Activated CD4-positive, alpha-beta T cell treated with anti-CD3 and anti-CD28 coated beads for 24 hours (primary cell): Measurements from ENCODE around the gene MAP2K3.

Source experiments
- DNase-seq, 2 donors: peaks; one replicate each; pipeline ENCODE4 v3.0.0-alpha.2; 2020; ENCODE audit warnings: low read depth in 2 of 2

Gene MAP2K3

DNA sequence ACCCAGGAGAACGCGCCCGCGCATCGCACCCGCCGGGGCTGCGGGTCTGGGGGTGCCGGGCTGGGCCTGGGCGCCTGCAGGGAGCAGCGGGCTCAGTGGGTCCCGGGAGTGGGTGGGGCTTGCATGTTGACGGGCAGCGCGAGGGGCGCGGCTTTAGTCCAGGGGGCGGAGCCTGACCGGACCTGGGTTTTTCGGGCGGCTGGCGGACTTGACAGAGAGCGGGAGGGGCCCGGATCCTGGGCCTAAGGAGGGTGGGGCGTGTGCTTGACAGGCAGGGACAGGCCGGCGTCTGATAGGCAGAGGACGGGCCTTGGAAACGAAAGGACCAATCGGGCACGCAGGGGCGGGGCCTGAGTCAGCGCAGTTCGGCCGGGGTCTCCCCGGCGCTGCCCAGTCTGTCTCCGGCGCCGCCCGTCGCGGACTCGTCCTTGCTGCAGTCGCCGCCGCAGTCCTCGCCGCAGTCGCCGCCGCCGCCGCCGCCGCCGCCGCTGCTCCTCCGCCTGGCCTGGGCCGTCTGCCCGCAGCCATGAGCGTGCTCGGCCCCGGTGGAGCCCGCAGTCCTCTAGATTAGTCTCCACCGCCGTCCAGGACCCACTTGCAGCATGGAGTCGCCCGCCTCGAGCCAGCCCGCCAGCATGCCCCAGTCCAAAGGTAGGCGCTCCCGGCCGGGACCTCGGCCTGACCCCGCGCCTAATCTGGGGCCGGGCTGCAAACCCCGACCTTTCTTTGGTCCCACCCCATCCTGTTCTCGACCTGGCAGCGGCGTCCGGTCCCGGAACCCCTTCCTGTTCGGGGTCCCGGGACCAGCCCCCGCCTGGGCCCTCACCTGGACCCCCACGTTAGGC is at the start of gene MAP2K3:
Gene MAP2K3, plus strand, starts transcription at position 393 of the 845 bp plus-strand sequence. Its CDS starts 210 bp downstream, at position 603.
- peak; percentile 96 to 98 for DNase-seq

DNA sequence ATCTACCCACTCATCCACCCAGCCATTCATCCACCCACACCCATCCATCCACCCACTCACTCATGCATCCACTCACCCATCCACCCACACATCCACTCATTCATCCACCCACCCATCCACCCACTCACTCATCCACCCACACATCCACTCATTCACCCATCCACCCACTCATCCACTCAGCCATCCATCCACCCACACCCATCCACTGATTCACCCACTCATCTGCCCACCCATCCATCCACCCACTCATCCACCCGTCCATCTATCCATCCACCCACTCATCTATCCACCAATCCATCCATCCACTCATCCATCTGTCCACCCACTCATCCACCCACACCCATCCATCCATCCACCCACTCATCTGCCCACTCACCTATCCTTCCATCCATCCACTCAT is 48.6 kb upstream of the MAP2K3 start:
- no peak for DNase-seq

DNA sequence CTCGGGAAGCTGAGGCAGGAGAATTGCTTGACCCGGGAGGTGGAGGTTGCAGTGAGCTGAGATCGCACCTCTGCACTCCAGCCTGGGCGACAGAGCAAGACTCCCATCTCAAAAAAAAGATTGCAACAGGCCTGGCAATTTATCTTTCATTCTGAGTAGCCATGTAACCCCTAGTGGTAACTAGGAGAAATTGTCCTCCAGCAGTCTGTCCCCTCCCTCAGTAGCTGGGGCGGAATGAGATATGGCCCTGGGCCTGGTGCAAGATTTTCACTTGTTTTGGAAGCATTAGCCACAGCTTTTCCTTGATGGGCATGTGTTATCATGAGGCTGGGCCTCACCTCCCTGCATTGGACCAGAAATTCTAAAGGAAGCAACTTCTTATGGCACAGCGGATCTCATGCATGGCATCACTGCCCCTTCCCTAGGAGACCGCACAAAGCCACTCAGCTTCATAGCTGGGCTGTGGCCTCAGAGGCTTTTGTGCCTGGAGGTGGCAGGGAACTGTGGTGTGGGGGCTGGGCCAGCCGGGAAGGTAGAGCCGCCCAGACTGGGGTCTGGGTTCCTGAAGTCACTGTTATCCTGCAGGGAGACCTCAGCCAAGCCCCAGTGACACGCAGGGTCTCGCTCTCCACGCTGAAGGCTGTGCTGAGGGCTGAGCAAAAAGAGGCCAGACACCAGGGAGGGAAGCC is 44.7 kb upstream of the MAP2K3 start:
- DNase-seq, result no peak

DNA sequence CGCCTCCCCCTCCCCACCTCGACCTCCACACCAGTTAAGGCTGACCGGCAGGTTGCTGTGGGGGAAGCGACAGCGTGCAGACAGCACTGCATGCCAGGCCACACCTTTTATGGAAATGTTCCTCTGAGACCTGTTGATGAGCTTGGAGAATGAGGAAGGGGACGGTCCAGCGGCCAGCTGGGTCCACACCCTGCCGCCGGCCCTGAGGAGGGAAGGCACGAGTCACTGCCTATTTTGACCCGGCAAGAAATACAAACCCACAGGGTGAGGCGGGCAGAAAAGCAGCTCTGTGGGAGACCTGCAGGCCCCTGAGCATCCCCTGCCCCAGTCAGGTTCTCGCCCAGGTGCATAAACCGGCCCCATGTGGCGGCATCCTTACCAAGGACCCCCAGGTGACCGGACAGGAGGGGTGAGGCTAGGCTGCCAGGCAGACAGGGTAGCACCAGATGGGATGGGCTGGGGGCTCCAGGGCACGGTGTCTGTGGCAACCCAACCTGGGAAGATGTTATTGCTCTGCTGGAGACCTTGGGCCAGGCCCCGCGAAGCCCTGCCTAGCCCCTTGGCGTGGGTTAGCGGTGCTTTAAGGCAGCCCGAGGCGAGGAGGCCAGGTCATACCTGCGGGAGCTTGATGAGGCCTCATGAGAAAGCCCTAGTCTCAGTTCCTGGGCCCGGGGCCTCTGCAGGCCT is 44.0 kb upstream of the MAP2K3 start:
- no peak for DNase-seq

DNA sequence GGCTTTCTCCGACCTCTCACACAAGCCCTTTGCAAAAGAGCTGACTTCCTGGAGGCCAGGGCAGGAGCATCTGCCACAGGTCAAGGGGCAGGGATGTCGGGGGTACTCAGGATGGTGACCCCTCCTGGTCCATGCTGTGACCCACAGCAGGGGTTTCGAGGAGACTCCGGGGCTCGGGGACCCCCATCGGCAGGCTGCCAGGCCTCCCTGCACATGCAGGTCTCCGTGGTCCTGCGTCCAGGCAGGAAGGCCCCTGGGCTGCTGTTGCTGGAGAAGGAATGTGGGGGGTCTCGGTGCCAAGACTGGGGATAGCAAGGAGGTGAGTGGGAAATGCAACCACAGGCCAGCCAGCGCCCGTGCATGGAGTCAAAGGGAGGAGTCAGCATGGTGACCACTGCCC is 42.9 kb upstream of the MAP2K3 start:
- DNase-seq, result no peak

DNA sequence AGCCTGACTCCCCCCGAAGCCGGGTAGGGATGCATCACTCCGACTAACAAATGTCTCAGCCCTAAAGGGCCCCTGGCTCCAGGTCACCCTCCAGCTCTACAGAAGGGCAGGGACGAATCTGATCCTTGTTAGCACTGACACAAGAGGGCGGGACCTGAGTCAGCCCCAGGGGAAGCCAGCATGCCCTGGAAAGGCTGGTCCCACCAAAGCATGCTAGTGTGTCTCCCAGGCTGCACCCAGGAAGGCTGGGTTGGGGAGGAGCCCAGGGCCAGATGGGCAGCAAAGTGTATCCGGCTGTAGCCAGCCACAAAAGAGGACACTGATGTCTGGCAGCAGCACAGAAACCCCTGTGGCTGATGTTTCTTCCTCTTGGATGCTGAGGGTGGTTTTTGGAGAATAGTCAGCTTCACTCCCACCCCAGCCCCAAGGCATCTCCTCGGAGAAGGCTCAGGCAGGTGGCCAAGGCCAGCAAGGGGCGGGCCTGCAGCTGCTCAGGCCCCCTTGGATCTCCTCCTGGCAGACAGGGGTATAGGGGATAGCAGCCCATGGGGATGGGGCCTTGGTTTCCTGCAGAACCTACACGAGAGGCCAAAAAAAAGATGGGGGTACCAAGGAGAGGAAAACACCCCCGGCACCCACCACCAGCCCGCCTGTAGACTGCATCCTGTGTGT is 42.3 kb upstream of the MAP2K3 start:
- DNase-seq, result no peak

DNA sequence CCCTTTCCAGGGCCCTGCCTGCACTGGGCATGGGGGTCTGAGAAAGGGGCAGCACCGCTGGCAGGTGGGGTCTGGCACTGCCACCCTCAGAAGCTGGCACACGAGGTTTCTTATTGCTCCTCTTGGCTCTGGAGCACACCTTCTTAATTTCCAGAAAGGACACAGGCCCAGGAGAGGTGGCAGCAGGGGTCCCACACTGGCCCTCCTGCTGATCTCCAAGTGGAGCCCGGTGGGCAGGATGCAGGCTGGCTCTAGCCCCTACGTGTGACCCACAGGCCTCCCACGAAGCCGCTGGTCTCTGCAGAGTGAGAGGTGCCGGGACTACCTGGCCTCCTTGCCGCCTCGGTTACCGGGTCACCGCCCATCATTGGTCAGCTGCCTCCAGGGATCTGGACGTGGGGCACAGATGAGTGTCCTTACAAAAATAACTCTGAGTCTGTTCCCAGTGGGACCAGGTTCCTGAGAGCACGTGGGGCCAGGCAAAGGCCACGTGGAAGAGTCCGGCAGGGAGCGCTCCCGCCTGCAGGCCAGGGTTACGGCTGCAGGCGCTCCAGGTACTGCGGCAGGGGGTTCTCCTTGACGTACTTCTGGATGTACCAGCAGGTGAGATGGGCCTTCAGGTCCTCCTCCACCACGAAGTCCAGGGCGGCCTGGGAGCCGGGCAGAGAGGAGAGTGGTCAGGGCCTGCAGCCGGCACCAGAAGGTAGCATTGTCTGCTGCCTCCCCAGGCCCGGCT is 41.6 kb upstream of the MAP2K3 start:
- no peak for DNase-seq

DNA sequence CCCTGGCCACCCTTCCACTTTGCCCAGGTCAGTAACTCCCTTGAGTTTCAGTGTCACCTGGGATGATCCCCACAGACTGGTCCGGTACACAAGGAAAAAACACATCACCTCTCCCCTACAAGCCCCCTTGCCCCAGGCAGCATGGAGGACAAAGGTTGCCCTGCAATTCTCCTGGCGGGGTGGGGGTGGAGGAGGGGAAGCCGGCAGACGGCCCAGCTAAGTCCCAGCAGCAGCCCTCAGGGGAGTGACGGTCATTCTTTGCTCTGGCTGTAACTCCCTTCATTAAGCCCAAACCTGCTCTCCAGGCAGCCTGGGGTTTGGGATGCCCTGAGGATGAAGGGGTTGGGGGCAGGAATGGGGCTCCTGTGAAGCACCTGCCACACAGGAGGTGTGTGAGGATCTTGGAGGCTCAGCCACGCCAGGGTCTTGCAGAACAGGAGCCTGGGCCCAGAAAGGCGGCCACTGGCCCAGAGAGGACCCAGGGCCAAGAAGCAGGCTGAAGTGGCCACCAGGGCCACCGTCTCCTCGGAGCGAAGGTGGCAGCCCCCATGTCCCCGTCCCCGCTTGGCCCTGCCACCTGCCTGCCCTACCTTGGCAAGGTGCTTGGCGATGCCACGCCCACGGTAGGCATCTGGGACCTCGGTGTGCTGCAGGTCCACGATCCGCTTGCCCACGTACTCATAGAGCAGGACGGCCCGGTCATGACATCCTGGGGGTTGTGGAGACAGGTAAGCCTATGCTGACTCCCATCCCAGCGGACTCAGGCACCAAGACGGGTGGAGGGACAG is 40.8 kb upstream of the MAP2K3 start:
- no peak for DNase-seq

DNA sequence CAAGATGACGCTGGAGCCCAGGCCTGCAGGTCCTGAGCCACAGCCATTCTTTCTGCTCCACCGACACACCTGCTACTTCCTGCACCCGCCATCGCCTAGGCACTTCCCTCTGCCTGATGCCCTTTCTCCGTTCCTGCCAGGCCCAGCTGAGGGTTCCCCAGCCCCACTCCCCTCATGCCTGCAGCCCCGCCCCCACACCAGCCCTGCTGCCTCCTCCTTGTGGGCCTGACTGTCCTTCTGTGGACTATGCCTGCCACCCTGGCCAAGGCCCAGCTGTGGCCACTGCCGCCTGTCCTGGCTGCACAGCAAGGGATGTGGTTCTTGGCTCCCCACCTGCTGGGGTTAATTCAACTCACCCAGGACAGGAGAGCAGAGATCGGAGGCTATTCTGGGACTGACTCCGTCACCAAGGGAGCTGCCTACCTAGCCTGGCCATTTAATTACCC is 38.8 kb upstream of the MAP2K3 start:
- DNase-seq, result no peak

DNA sequence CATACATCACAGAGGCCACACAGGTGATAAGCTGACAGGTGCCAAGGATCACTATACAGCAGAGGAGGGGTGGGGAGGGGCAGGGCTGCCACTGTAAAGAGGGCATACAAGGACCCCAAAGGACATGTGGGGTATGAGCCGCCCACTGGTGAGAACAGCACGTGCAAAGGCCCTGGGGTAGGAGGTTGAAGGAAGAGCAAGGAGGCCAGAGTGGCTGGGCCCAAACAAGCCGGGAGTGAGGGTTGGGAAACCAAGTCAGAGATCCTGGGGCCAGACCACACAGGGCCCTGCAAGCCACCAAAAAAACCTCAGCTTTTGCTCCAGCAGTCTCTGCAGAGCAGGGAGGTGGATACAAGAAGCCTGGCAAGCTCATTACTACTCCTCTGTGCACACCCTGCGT is 37.8 kb upstream of the MAP2K3 start:
- DNase-seq, result no peak

DNA sequence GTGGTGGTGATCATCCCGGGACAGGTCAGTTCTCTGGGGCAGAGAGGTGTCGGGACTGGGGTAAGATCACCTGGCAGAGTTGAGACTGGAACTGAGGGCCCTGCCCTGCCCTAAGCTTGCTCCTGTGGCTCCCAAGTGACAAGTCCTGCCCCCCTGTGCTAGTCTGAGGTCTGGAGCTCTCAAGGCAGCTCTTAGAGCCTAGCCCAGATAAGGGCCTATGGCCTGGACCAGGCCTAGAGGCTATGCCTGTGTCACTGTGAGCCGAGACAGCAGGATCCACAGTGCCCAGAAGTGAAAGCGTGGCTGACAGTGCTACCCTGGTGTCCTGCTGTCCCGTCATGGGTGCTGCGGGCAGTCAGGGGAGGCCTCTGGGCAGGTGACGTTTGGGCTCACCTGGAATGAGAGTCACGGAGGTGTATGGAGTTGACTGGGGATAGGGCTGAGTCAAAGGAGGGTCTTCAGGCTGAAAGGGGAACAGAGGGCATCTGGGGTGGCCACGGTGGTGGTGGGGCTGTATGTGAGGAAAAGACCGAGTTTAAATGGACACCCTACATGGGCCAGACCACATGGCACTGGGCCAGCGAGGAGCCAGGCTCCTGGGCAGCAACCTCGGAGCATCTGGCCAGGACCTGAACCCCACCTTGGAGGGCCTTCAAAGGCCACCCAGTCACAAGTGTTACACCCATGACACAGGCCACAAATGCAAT is 36.8 kb upstream of the MAP2K3 start:
- no peak for DNase-seq

DNA sequence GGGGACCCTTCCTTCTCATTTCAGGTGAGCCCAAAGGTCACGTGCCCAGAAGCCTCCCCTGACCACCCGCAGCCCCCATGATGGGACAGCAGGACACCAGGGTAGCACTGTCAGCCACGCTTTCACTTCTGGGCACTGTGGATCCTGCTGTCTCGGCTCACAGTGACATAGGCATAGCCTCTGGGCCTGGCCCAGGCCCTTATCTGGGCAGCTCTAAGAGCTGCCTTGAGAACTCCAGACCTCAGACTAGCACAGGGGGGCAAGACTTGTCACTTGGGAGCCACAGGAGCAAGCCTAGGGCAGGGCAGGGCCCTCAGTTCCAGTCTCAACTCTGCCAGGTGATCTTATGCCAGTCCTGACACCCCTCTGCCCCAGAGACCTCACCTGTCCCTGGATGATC is 36.0 kb upstream of the MAP2K3 start:
- DNase-seq, result no peak

DNA sequence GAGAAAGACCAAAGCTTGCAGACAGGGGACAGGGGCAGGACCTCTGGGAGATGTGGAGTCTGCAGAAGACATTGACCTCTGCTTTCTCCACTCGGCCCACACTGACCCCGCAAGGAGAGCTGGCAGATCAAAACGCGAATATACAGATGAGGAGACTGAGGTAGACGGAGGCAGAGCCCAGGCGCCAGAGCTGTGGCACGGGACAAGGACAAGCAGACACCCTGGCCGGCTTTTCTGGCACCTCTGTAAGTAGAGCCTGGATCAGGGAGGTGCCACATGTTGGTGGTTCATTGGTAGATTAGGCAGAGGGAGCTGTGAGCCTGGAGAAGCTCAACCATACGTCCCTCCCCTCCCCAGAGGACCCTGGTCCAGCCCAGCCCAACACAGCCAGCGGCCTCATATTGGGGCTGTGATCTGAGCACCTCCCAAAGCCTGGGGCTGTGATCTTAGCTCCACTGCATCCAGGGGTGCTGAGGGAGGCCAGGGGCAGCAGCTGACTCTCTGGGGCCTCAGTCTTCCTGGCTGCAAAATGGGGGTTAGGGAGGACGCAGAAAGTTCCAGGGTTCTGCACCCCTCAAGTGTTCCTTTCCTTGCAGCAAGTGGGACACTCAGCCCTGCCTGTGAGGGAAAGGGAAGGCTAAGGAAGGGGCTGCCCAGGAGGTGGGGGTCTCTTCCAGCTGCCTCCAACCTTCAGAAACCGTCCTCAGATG is 35.3 kb upstream of the MAP2K3 start:
- DNase-seq, result no peak

DNA sequence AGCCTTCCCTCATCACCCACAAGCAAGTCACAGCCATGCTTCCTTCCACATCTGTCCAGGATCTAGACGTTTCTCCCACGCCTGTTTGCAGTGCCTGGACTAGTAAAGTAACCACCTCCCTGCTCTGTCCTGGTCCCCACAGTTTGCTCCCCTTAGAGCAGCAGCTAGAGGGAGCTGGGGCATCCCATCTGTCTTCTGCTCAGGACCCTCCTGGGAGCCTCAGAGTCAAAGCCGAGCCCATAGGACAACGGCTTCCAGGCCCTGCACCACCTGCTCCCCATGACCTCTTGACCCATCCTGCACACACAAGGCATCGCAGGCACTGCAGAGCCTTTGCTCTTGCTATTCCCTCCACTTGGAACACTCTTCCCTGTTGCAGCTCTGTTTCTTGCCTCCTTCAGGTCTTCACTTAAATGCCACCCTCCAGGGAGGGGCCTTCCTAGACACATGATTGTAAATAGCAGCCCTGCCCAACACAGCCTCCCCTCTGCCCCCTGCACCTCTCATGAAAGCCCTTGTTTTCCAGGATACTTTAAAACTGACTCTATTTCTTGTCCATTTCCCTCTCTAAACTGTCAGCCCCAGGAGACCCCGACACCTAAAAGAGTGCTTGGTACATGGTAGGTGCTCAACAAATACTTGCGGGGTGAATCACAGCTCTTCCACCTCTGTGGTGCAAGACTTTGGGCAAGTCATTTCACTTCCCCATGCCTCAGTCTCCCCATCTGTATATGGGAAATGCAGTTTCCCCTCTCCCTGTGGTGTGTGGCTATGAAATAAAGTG is 34.4 kb upstream of the MAP2K3 start:
- DNase-seq, result no peak

DNA sequence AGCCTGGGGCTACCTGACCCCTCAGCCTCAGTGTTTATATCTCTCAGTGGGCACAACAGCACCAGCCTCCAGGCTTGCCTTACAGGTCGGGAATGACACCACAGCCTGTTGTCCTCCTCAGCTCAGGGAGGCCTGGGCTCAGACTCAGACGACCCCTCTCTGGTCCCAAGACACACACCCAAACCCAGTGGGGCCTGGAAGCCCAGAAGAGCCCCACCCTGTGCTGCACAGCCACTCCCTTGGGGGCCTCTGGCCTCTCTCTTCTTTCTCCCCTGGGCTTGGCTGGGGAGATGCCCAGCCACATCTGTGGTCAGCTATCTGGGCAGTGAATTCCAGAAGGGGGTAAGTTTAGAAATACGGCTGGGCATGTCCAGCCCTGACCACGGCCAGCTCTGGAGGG is 33.7 kb upstream of the MAP2K3 start:
- no peak for DNase-seq

DNA sequence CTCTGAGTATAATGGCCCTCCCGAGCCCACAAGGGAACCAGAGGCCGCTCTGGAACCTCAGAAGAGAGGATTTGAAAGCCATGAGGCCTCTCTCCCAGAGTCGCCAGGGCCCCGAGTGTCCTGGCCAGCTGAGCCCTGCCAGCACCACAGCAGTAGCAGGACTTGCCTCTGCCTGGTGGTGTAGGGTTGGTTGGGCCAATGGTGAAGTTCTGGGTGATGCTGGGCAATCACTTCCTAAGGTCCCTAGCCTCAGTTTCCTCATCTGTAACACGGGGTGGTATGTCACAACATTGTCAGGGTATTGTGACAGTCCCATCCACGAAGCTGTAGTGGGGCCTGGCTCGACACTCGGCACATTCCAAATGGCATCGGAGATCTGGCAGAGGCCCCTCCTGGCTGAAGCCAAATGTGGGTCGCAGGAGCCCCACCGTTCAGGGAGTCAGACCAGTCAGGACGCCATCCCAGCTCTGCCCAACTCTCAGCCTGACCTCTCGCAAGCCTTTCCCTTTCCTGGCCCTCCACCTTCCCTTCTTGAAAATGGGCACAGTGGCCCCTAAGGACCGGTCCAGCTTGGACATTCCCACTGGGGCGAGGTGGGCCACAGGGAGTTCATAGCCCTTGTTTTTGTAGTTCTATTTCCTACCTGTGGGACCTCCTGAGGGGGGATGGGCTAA is 33.0 kb upstream of the MAP2K3 start:
- DNase-seq, result no peak

DNA sequence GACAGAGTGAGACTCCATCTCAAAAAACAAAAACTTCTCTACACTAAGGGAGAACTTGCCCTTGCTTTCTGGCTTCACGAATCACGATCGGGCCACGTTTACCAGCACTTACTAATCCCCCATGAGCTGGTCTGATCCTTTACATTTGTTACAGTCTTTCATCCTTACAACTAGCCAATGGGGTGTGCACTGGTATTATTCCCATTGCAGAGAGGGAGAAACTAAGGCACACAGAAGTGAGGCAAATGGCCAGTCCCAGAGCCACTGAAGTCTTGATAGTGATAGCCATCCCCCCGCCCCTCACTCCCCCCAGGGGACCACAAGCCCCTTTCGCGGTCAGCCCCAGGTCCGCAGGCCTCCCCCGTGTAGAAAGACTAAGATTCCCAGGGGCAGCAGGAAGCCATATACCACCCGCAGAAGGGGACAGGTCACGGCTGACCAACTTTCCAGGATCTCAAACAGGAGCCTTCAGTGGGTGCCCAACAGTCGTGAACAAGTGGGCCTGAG is 32.2 kb upstream of the MAP2K3 start:
- no peak for DNase-seq
